AG09319 (cell line): ENCODE measurements around the gene HDGFL3.

Source experiments
- DNase-seq: peaks from one replicate; pipeline ENCODE4 v3.0.0-alpha.2; 2010; ENCODE audit warnings: low read depth; ENCODE audit errors: extremely low read depth
- CTCF ChIP-seq: IDR thresholded peaks from 2 replicates; pipeline ENCODE4 v1.5.1; 2011; ENCODE audit warnings: low read depth, mild to moderate bottlenecking, inconsistent platforms, low read length, moderate library complexity

HDGFL3 gene

GRCh38 chr15:83108266-83109219, 99.1 kb downstream of the HDGFL3 start:
- DNase-seq = no peak
- TF ChIP-seq CTCF = no peak

- no peak for TF ChIP-seq CTCF
- DNase-seq = no peak
Measured at GRCh38 chr15:83107841-83108181, 99.8 kb downstream of the HDGFL3 start.

GRCh38 chr15:83106994-83107840, 100.4 kb downstream of the HDGFL3 start, which contains the start of gene TM6SF1:
Gene TM6SF1, plus strand, starts transcription at chr15:83107645. Its CDS starts 36 bp downstream, at chr15:83107681.
- TF ChIP-seq CTCF = no peak
- DNase-seq = no peak

- DNase-seq = no peak
- no peak for TF ChIP-seq CTCF
Measured at GRCh38 chr15:83105440-83105839, 102.2 kb downstream of the HDGFL3 start.

GRCh38 chr15:83104141-83104540, 103.5 kb downstream of the HDGFL3 start:
- TF ChIP-seq CTCF = no peak
- DNase-seq = no peak

- TF ChIP-seq CTCF = no peak
- DNase-seq = no peak
Measured at GRCh38 chr15:83102346-83102745, 105.3 kb downstream of the HDGFL3 start.
